Measurements from ENCODE around the gene GALNT10.
"Not testable (repeated sequence)": the region's sequence is repeated elsewhere in the genome, so short reads cannot be mapped to it uniquely, and the experiment has no call there.

The GALNT10 gene

GRCh38 chr5:154359221-154359573 is 168.7 kb downstream of the GALNT10 start:
- DNase-seq, result no peak

DNA sequence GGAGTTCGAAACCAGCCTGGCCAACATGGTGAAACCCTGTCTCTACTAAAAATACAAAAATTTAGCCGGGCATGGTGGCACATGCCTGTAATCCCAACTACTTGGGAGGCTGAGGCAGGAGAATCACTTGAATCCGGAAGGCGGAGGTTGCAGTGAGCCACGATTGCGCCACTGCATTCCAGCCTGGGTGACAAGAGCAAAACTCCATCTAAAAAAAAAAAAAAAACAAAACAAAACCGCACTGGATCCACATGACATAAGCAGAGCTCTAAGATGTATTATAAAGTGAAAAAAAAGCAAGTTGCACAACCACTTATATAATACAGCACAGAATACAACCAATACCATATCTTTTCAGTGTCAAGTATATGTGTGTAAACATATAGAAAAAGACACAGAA is 169.7 kb downstream of the GALNT10 start:
- not testable (repeated sequence) for DNase-seq

DNA sequence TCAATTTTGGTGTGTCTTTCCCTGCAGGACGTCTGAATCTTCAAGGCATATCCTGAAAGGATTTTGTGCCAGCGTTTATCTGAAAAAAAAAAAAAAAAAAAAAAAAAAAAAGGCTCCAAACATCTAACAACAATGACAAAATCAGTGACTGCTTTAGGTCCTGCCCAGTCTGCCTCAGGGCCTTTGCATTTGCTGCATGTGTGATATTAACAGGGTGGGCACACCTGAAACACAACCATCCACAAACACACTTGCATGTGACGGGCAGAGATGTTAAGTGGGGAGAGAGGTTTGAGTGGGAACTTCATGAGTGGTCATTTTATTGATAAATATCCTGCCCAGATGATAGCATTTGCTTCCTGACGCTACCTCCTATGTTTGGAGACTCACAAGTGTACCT is 172.9 kb downstream of the GALNT10 start:
- no peak for DNase-seq

GRCh38 chr5:154364771-154365170 is 174.2 kb downstream of the GALNT10 start:
- DNase-seq, result no peak

GRCh38 chr5:154365823-154366222 is 175.3 kb downstream of the GALNT10 start:
- no peak for DNase-seq

GRCh38 chr5:154366353-154366752 is 175.8 kb downstream of the GALNT10 start:
- DNase-seq, result no peak

- DNase-seq, result no peak
Measured at GRCh38 chr5:154367101-154367500, 176.6 kb downstream of the GALNT10 start.

DNA sequence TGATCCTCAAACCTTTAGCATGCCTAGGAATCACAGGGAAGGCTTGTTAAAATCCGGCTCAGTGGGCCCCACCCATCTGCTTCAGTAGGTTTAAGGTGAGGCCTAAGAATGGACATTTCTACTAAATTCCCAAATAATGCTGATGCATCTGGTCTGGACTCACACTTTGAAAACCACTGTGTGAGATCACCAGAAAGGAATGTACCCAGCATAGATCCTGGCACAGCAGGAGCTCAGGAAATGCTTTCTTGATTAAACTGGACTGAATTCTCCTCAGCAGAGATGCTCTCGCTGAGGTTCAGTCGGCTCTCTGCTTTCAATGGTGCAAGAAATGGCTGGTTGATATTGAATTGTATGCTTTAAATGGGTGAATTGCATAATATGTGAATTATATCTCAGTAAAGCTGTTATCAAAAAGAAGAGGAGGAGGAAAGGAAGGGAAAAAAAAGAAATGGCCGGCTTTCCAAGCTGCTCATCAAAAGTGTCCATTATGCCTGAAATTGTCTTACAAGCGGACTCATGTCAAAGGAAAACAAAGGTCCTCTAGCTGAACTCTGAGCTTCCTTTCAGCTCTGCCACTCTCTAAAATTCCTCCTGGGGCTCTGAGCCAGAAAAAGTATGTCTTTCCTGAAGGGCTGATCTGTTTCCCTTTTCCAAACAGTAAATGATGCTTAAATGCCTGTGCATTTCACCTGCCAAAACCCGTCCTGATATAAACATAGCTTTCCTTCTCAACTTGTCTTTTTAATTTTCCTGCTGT is 177.7 kb downstream of the GALNT10 start:
- no peak for DNase-seq

DNA sequence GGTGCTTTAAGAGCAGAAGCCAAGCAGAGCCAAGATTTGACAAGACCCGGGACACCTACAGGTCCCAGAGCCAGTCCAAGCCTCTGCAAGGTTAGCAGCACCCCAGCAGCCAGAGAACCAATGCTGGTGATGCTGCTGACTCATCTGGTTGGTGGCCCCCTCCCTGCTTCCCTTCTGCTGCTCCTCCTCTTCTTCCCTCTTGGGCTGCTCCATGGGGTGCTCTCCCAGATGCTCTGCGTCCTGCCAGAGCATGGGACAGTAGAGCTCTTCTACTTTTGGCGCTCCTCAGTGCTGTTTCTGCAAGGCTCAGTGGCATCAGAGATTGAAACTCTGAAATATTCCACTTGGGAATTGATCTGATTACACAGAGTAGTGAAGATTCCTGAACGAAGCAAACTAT is 179.1 kb downstream of the GALNT10 start:
- no peak for DNase-seq

DNA sequence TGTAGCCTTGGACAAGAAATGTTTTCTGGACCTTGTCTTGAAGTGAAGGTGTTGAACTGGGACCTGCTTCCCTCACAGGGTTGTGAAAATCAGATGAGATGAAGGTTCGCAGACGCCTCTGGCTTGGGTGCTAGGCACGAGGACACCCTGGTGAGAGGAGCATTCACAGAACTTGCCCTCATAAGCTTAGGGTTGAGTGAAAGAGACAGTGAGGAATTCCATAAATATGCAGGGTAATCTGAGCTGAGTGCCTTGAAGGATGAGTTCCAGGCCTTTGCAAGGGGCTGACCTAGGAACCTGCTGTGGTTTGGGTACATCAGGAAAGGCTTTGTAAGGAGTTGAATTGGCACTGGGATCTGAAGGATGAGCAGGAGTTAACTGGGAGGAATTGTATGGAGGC is 179.6 kb downstream of the GALNT10 start:
- DNase-seq, result no peak

- no peak for DNase-seq
Measured at GRCh38 chr5:154370813-154371212, 180.3 kb downstream of the GALNT10 start.

- DNase-seq, result no peak
Measured at GRCh38 chr5:154371687-154372086, 181.2 kb downstream of the GALNT10 start.

DNA sequence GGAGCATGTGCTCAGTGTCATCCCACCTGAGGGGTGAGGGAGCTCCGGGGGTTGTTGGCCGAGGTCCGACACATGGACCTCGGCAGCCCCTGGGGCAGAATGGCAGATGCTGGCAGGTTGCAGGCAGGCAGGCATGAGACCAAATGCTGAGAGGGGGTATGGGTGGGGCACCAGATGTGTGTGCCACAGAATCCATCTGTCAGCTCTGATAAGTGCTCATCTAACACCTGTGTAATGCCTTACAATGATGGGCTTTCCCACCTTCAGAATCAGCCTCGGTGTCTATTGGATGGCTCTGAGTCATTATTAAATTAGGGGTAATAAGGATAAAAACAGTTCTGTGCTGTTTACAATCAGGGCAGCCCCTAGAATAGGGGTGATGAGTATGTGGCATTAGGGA is 182.1 kb downstream of the GALNT10 start:
- no peak for DNase-seq

GRCh38 chr5:154373326-154373725 is 182.8 kb downstream of the GALNT10 start:
- DNase-seq, result no peak

DNA sequence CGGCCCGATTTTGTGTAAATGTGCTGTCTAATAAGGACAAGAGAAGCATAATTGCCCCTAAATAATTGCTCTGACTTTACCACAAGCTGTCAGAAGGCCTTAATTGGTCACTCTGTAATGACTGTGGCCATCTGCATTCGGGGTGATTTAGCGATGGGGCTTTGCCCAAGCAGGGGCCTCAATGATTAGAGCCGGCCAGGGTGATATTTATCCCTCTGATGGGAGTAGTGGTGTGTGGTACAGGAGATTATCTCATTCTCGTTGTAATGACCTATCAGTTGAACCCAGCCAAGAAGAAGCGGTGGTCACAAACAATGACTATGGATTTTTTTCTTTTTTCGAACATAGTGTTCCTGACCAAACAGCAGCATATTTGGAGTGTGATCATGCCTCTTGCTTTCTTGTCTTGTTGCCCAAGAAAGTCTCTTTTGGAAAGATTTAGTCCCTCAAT is 183.2 kb downstream of the GALNT10 start:
- no peak for DNase-seq

GRCh38 chr5:154374264-154374663 is 183.7 kb downstream of the GALNT10 start:
- DNase-seq, result no peak

GRCh38 chr5:154375329-154376008 is 184.9 kb downstream of the GALNT10 start:
- DNase-seq, result no peak

DNA sequence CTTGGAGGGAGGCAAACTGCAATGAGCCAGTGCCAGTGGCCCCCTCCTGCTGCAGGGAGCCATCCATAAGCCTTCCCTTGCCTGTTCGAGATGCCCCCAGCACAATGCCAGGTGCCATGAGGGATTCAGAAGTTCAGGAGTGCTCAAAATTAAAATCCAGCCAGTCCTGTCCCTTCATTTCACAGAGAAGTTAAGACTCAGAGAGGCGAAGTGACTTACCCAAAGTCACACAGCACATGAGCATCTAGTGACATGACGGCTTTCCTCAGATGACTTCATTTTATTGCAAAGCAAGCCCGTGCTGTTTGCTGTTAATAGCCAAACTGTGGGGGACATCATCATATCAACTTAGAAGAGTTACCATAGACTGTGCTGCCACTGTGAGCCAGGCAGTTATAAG is 185.9 kb downstream of the GALNT10 start:
- DNase-seq, result no peak

DNA sequence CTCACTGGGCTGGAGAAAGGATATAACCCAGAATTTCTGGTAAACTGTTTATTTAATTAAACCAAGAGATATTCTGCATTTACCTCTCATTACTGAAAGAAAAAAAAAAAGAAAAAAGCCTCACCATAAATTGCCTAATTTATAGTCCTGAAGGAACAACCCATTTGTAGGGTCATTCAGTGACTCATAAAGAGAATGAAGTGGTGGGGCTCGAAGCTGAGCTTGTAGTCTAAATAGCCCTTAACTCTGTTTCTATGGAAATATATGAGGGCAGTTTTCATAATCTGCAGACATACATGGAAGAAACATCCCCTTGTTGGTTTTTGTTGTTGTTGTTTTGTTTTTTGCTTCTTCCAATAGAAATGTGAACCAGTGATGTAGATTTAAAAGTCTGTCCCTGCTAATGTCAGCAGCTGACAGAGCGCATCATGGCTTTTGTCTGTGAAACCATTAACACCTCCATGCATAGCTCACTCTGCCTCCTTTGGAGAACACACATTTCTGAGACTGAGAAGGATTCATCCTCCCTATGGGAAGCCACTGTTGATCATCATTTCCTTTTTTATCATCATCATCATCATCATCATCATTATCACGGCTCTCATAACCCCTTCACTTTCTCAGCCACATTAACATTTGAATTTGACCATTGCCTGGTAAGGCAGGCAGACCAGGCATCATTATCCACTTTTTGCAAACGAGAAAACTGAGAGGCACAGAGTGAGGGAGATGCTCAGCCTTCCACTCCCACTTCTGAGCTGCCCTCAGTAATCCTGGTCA is 187.4 kb downstream of the GALNT10 start:
- no peak for DNase-seq

DNA sequence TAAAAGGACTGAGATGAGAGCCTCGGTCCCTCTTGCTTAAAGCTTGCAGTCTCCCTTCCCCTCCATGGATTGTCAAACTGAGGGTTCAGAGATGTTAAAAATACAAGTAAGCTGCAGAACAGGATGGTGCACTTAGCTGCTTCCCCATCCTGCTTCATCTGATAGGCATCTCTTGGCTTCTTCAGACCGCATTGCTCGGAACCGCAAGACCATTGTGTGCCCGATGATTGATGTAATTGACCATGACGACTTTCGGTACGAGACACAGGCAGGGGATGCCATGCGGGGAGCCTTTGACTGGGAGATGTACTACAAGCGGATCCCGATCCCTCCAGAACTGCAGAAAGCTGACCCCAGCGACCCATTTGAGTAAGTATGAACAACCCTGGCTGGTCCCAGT is 189.7 kb downstream of the GALNT10 start:
- no peak for DNase-seq

DNA sequence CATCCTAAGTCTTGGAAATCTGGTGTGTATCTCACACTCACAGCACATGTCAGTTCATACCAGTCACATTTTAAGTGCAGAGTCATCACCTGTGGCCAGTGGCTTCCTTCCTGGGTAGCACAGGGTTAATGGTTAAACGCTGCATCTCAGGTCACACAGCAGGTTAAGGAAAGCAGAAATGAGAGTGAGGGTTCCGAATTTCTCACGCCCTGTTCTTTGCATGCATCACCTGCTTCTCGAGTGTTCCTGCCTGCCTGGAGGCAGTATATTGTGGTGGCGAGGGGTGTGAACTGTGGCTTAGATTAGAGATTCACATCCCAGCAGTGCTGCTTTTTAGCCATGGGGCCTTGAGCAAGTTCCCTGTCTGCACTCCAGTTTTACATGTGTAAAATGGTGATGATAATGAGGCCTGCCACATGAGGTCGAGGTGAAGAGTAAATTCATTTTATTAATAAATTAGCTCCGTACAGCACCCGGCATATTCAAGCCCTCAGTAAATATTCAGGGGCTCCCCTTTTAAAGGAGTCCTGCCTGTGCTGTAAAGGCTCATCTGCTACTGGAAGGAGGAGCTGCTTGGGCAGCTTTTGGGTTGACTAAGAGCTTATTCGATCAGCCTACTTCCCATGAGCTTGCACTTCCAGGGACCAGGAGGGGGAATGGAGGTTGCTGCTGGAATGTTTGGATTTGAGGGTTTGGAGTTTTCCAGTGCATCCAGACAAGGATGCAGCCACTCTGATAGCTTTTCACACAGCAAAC is 194.1 kb downstream of the GALNT10 start:
- no peak for DNase-seq

GRCh38 chr5:154385236-154385512 is 194.6 kb downstream of the GALNT10 start:
- no peak for DNase-seq

DNA sequence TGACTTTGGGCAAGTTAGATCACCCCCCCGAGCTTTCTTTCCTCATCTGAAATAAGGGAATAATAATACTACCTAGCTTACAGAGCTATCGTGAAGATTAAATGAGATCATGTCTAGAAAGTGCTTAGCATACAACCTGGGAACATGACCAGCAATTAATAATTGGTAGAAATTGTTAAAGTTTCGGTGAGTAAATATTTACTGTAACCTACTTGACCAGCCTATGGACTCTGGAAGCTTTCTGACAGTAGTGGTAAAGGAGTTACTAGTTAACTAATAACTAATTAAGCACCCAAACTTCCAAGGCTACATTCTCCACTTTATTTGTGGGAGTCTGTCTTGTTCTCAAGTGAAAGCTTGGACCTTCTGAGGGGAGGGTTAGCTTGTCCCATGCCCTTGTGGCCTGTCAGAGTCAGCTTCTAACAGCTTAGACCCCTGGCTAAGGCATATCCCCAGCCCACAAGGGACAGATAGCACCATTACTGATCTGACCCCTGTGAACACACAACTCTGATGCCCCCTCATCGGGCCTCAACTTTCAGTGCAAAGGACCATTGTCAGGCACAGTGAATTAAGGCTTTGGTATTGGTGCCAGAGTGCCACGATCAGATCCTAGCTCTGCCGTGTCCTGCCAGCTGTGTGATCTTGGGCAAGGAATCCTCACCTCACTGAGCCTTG is 196.6 kb downstream of the GALNT10 start:
- no peak for DNase-seq

All from activated naive CD4-positive, alpha-beta T cell treated with anti-CD3 and anti-CD28 coated beads, Interleukin-2, amount 50 U/mL, for 16 hours (primary cell).